ENCODE results near the gene NFATC2.

The NFATC2 gene

DNA sequence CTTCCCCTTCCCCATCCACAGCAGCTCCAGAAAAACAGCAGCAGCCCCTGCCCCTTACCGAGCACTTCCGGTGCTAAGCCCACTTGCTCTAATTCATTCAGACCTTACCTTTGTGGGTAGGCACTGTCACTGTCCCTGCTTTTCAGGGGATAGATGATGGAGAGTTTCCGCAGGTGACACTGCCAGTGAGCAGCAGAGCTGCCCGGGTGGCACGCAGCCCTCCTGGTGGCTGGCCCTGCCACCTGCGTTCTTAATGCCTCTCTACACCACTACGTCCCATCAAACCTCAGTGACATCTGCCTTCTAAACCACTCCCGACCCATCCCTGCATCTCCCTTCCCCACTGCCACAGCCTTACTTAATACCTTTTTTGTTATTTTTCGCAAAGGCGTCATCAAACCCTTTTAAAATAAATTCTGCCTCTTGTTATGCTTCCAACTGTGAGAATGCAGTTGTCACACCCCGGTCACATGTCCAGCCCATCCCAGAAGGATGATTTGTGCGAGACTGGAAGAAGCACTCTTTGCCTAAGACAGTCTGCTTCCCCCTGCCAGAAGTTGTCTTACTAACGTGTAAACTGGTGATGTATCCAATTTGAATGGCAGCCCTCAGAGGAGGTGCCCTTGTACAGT lies 89.7 kb downstream of the NFATC2 start:
- Histone ChIP-seq H3K27ac (ENCODE audit: poor library complexity, severe bottlenecking) (no peak overlapping the region), H3K4me3 (ENCODE audit: severe bottlenecking) (no peak overlapping the region), H3K27me3 (ENCODE audit: insufficient read depth, poor library complexity, severe bottlenecking) (no peaks in the 10 kb centered on the region), H3K36me3 (ENCODE audit: low read depth) (no peaks in the 10 kb centered on the region), H3K9me3 (ENCODE audit: severe bottlenecking) (no peaks in the 10 kb centered on the region), H3K4me1 (ENCODE audit: insufficient read depth, poor library complexity, severe bottlenecking) (peaks cover 15% of the 10 kb centered on the region)
- TF ChIP-seq, protein P1, sequence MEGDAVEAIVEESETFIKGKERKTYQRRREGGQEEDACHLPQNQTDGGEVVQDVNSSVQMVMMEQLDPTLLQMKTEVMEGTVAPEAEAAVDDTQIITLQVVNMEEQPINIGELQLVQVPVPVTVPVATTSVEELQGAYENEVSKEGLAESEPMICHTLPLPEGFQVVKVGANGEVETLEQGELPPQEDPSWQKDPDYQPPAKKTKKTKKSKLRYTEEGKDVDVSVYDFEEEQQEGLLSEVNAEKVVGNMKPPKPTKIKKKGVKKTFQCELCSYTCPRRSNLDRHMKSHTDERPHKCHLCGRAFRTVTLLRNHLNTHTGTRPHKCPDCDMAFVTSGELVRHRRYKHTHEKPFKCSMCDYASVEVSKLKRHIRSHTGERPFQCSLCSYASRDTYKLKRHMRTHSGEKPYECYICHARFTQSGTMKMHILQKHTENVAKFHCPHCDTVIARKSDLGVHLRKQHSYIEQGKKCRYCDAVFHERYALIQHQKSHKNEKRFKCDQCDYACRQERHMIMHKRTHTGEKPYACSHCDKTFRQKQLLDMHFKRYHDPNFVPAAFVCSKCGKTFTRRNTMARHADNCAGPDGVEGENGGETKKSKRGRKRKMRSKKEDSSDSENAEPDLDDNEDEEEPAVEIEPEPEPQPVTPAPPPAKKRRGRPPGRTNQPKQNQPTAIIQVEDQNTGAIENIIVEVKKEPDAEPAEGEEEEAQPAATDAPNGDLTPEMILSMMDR (IDR thresholded peaks at IDR 0.05; ENCODE audit: poor library complexity, severe bottlenecking): no peak
- ATAC-seq (ENCODE audit: low read depth): no peak
- peak; percentile 51 for DNase-seq (ENCODE audit: low spot score)

DNA sequence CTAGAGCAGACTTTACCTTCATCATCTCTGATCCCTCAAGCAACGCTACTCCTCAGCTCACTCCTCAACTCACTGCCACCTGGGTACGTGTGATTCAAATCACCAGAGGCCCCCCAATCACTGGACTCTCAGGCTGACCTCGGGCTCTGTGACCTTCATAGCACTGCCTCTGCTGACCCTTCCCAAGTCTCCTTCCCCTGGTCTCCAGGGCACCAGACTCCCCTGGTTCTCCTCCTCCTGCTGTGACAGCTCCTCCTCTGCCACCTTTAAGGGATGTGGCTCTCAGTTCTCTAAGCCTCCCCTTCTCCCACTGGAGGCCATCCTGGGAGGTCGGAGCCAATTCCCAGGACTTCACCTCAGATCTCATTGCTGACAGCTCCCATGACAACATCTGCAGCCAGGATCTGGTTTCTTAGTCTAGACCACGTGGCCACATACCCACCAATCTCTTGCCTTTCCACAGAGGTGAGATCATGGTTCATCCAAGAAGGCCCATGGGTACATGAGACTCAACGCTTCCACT lies 90.4 kb downstream of the NFATC2 start:
- Histone ChIP-seq H3K27me3 (ENCODE audit: insufficient read depth, poor library complexity, severe bottlenecking) (no peaks in the 10 kb centered on the region), H3K4me1 (ENCODE audit: insufficient read depth, poor library complexity, severe bottlenecking) (peaks cover 17% of the 10 kb centered on the region), H3K27ac (ENCODE audit: poor library complexity, severe bottlenecking) (no peak overlapping the region), H3K9me3 (ENCODE audit: severe bottlenecking) (no peaks in the 10 kb centered on the region), H3K36me3 (ENCODE audit: low read depth) (no peaks in the 10 kb centered on the region), H3K4me3 (ENCODE audit: severe bottlenecking) (no peak overlapping the region)
- TF ChIP-seq, protein P1 (IDR thresholded peaks at IDR 0.05; ENCODE audit: poor library complexity, severe bottlenecking): no peak
- ATAC-seq (ENCODE audit: low read depth) (no peak), DNase-seq (ENCODE audit: low spot score) (peak; percentile 72)

DNA sequence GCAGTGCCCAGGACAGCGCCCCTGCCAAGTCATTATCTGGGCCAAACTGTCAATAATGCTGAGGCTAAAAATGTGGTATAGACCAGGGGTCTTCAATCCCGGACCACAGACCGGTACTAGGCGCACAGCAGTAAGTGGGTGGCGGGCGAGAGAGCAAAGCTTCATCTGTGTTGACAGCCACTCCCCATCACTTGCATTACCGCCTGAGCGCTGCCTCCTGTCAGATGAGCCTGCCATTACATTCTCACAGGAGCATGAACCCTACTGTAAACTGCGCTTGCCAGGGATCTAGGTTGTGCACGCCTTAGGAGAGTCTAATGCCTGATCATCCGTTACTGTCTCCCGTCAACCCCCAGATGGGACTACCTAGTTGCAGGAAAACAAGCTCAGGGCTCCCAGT lies 91.0 kb downstream of the NFATC2 start:
- TF ChIP-seq, protein P1 (IDR thresholded peaks at IDR 0.05; ENCODE audit: poor library complexity, severe bottlenecking): no peak
- Histone ChIP-seq H3K9me3 (ENCODE audit: severe bottlenecking) (no peaks in the 10 kb centered on the region), H3K27me3 (ENCODE audit: insufficient read depth, poor library complexity, severe bottlenecking) (no peaks in the 10 kb centered on the region), H3K4me3 (ENCODE audit: severe bottlenecking) (no peak overlapping the region), H3K27ac (ENCODE audit: poor library complexity, severe bottlenecking) (no peak overlapping the region), H3K36me3 (ENCODE audit: low read depth) (no peaks in the 10 kb centered on the region), H3K4me1 (ENCODE audit: insufficient read depth, poor library complexity, severe bottlenecking) (peaks cover 18% of the 10 kb centered on the region)
- peak; percentile 80 for DNase-seq (ENCODE audit: low spot score)
- no peak for ATAC-seq (ENCODE audit: low read depth)

DNA sequence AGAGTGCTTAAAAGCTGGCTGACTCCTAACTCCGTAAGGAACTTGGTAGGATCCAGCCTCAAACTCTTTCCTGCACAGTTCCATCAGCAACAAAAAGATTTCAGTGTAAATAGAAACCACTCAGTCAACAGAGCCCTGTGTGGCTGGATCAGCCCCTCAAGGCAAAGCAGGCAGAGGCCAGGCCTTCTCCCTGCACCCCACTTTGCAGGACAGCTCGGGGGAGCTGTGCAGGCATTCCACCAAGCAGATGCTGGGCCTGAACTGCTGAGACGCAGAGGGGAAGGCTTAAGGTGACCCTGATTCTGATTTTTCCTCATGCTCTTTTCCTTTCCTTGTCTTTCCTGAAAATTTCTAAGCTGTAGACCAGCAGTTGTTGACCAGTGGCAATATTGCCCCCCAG lies 91.5 kb downstream of the NFATC2 start:
- peak; percentile 68 for DNase-seq (ENCODE audit: low spot score)
- Histone ChIP-seq H3K9me3 (ENCODE audit: severe bottlenecking) (no peaks in the 10 kb centered on the region), H3K36me3 (ENCODE audit: low read depth) (no peaks in the 10 kb centered on the region), H3K4me3 (ENCODE audit: severe bottlenecking) (no peak overlapping the region), H3K27ac (ENCODE audit: poor library complexity, severe bottlenecking) (no peak overlapping the region), H3K4me1 (ENCODE audit: insufficient read depth, poor library complexity, severe bottlenecking) (peaks cover 19% of the 10 kb centered on the region), H3K27me3 (ENCODE audit: insufficient read depth, poor library complexity, severe bottlenecking) (no peaks in the 10 kb centered on the region)
- TF ChIP-seq, protein P1 (IDR thresholded peaks at IDR 0.05; ENCODE audit: poor library complexity, severe bottlenecking): no peak
- no peak for ATAC-seq (ENCODE audit: low read depth)

DNA sequence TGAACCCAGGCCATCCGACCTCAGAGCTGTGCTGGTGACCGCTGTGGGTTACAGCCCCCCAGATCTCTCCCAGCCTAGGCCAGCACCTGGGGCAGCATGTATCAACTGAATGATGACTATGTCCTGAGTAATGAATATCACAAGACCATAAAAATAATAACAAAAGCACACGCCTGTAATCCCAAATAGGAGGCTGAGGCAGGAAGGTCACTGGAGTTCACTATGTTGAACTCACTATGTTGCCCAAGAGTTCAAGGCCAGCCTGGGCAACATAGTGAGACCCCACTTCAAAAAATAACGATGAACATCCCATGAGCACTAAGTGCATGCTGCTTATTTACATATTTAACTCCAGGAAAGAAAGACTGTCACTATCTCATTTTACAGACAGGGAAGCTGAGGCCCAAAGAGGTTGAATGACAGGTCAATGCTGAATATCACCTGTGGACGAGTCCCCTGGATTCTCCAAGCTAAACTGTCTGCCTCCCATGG lies 92.3 kb downstream of the NFATC2 start:
- no peaks in the 10 kb centered on the region for H3K9me3 ChIP-seq (ENCODE audit: severe bottlenecking)
- H3K27me3 ChIP-seq (ENCODE audit: insufficient read depth, poor library complexity, severe bottlenecking): no peaks in the 10 kb centered on the region
- no peak for DNase-seq (ENCODE audit: low spot score)
- H3K36me3 ChIP-seq (ENCODE audit: low read depth): no peaks in the 10 kb centered on the region
- TF ChIP-seq, protein P1 (IDR thresholded peaks at IDR 0.05; ENCODE audit: poor library complexity, severe bottlenecking): no peak
- peaks cover 18% of the 10 kb centered on the region for H3K4me1 ChIP-seq (ENCODE audit: insufficient read depth, poor library complexity, severe bottlenecking)
- ATAC-seq (ENCODE audit: low read depth): no peak
- H3K4me3 ChIP-seq (ENCODE audit: severe bottlenecking): no peak overlapping the region
- no peak overlapping the region for H3K27ac ChIP-seq (ENCODE audit: poor library complexity, severe bottlenecking)

Measured in RWPE2 (cell line).